Stimulated activated CD4-positive, alpha-beta T cell treated with anti-CD3 and anti-CD28 coated beads, Interleukin-15, amount 100 ng/mL, for 24 hours (primary cell): ENCODE results near the gene VASH2.
A peak's percentile ranks its signal among the peaks of the same experiment; 100 is the strongest.
"Not testable (repeated sequence)": the region's sequence is repeated elsewhere in the genome, so short reads cannot be mapped to it uniquely, and the experiment has no call there.

Experiments used
- DNase-seq: peaks from one replicate; pipeline ENCODE4 v3.0.0-alpha.2; 2020

Gene VASH2

GRCh38 chr1:212959266-212960220 is 9.2 kb downstream of the VASH2 start:
- DNase-seq, result no peak

- DNase-seq, result no peak
These were observed 10.6 kb downstream of the VASH2 start for GRCh38 chr1:212960932-212961331.

GRCh38 chr1:212962509-212962908 is 12.2 kb downstream of the VASH2 start:
- DNase-seq, result no peak

- DNase-seq, result no peak
These were observed 13.8 kb downstream of the VASH2 start for GRCh38 chr1:212964102-212964501.

- not testable (repeated sequence) for DNase-seq
These were observed 14.7 kb downstream of the VASH2 start for GRCh38 chr1:212964993-212965392.

GRCh38 chr1:212966616-212967015 is 16.3 kb downstream of the VASH2 start:
- DNase-seq, result no peak

- DNase-seq, result peak; percentile 8
These were observed 17.5 kb downstream of the VASH2 start for GRCh38 chr1:212967801-212968200.

- DNase-seq, result no peak
These were observed 18.1 kb downstream of the VASH2 start for GRCh38 chr1:212968368-212968863.

- DNase-seq, result no peak
These were observed 19.7 kb downstream of the VASH2 start for GRCh38 chr1:212970085-212970484.

GRCh38 chr1:212971312-212971711 is 21.0 kb downstream of the VASH2 start:
- DNase-seq, result no peak

GRCh38 chr1:212973426-212973825 is 23.1 kb downstream of the VASH2 start:
- no peak for DNase-seq

- DNase-seq, result no peak
These were observed 23.6 kb downstream of the VASH2 start for GRCh38 chr1:212973899-212974298.

- no peak for DNase-seq
These were observed 24.4 kb downstream of the VASH2 start for GRCh38 chr1:212974711-212975110.

GRCh38 chr1:212975111-212975918 is 25.0 kb downstream of the VASH2 start:
- DNase-seq, result no peak

- DNase-seq, result no peak
These were observed 26.2 kb downstream of the VASH2 start for GRCh38 chr1:212976586-212976985.

GRCh38 chr1:212977781-212978645 is 27.7 kb downstream of the VASH2 start:
- peak; percentile 22 for DNase-seq

GRCh38 chr1:212979340-212980122 is 29.2 kb downstream of the VASH2 start:
- peak; percentile 63 for DNase-seq

- peak; percentile 7 for DNase-seq
These were observed 29.9 kb downstream of the VASH2 start for GRCh38 chr1:212980123-212980785.

- no peak for DNase-seq
These were observed 30.7 kb downstream of the VASH2 start for GRCh38 chr1:212981025-212981495.

GRCh38 chr1:212981571-212982328 is 31.4 kb downstream of the VASH2 start:
- DNase-seq, result no peak
